Activated CD4-positive, alpha-beta T cell treated with anti-CD3 and anti-CD28 coated beads, Interleukin-2, amount 10 ng/mL, durations not matched to agents 24 days and 14 days (primary cell): ENCODE results near the gene OBP2A. TPM values are rescaled to one million over a fixed set of nuclear protein-coding genes. Genes with fewer than 3 reads are reported as not detected.
"Not testable (repeated sequence)": the region's sequence is repeated elsewhere in the genome, so short reads cannot be mapped to it uniquely, and the experiment has no call there.

ENCODE experiments used
- DNase-seq: peaks from one replicate; pipeline ENCODE4 v3.0.0; 2022
- H3K27ac Mint-ChIP-seq: one replicate; pipeline ENCODE4 v1.8.0; 2022; ENCODE audit warnings: mild to moderate bottlenecking, mixed read lengths
- H3K27me3 Mint-ChIP-seq: one replicate; pipeline ENCODE4 v1.8.0; 2022; ENCODE audit warnings: mixed read lengths
- H3K36me3 Mint-ChIP-seq: one replicate; pipeline ENCODE4 v1.8.0; 2022; ENCODE audit warnings: low read depth, mild to moderate bottlenecking, mixed read lengths
- H3K4me1 Mint-ChIP-seq: one replicate; pipeline ENCODE4 v1.8.0; 2021; ENCODE audit warnings: mixed read lengths
- H3K4me3 Mint-ChIP-seq: one replicate; pipeline ENCODE4 v1.8.0; 2022; ENCODE audit warnings: mild to moderate bottlenecking, moderate library complexity, mixed read lengths
- H3K9me3 Mint-ChIP-seq: one replicate; pipeline ENCODE4 v1.8.0; 2021; ENCODE audit warnings: mixed read lengths
- intact Hi-C: fragments of 100-400 bp; cut with micrococcal nuclease; formaldehyde crosslinking; loops from one replicate; pipeline ENCODE4 v1.15.1; 2023
- total RNA-seq: library from RNA; stranded (reverse); gene quantifications from 2 replicates; pipeline ENCODE4 v1.2.3, GENCODE V29; 2022

OBP2A gene
- total RNA-seq, 1 donor from 2014 or later, result not detected

DNA sequence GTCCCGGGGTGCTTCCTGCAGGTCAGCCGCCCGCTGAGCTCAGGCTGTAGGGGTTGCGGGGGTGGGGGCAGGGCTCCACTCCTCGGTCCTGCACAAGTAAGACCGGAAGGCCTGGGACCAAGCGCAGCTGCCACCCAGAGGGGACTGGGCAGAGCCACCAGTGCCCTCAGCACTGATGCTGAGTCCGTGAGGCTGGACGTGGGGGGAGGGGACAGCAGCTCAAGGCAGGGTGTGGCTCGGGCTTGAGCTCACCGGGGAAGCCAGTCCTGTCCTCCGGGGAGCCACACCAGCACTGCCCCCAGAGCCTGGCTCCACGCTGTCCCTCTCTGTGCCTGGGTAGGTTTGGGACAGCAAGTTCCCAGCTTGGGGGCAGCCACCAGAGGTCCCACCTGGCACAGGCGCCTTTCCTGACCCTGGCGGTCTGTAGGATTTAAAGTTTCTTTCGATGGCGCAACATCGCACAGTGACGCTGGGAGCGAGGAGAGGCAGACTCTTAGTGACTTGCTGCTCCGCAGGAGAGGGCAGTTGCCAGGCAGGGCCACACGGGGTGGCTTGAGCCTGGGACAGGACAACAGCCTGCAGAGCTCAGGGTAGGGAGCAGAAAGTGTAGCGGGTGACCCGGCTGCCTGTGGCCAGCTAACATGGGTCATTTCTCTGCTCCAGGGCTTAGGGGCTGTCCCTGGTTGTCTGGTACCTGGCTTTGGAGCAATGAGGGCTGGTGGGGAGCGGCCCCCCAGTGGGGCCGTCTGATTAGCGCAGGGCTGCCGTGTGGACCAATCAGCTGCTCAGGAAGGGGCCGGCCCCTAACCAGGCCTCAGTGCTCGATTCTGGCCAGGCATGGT, 19.0 kb upstream of the OBP2A start:
- Mint-ChIP-seq H3K27me3 (no peaks in the 10 kb centered on the region), H3K9me3 (no peaks in the 10 kb centered on the region), H3K27ac (no peak overlapping the region), H3K4me1 (no peaks in the 10 kb centered on the region), H3K4me3 (no peak overlapping the region), H3K36me3 (no peaks in the 10 kb centered on the region)
- intact Hi-C loops, result no loop called here
- no peak for DNase-seq

DNA sequence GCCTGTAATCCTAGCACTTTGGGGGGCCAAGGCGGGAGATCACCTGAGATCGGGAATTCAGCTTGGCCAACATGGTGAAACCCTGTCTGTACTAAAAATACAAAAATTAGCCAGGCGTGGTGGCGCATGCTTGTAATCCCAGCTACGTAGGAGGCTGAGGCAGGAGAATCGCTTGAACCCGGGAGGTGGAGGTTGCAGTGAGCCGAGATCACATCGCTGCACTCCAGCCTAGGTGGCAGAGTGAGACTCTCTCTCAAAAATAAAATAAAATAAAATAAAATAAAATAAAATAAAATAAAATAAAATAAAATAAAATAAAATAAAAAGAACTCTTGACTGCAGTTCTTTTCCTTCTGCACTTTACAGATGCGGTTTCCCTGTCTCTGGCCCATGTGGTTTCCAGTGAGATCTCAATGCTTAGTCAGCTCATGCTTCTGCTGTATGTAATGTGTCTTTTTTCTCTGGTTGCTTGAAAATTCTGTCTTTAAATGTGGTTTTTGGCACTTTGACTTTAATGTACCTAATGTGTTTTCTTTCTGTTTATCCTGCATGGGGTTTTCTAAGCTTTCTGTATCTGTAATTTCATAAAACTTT, 17.0 kb upstream of the OBP2A start:
- not testable (repeated sequence) for DNase-seq, H3K27ac Mint-ChIP-seq

GRCh38 chr9:135530146-135530545, 15.8 kb upstream of the OBP2A start:
- Mint-ChIP-seq H3K36me3 (no peaks in the 10 kb centered on the region), H3K4me3 (no peak overlapping the region), H3K9me3 (no peaks in the 10 kb centered on the region), H3K27me3 (peaks cover 7% of the 10 kb centered on the region), H3K27ac (no peak overlapping the region), H3K4me1 (no peaks in the 10 kb centered on the region)
- intact Hi-C loops, result no loop called here
- no peak for DNase-seq

More for the DNA sequence above, 17.0 kb upstream of the OBP2A start:
- H3K4me1 Mint-ChIP-seq, H3K4me3 Mint-ChIP-seq, intact Hi-C loops, H3K36me3 Mint-ChIP-seq, H3K27me3 Mint-ChIP-seq, H3K9me3 Mint-ChIP-seq: not testable (repeated sequence)

GRCh38 chr9:135531096-135531495, 14.8 kb upstream of the OBP2A start:
- intact Hi-C loops, result no loop called here
- no peak for DNase-seq
- Mint-ChIP-seq H3K27me3 (peaks cover 7% of the 10 kb centered on the region), H3K4me1 (no peaks in the 10 kb centered on the region), H3K4me3 (no peak overlapping the region), H3K36me3 (no peaks in the 10 kb centered on the region), H3K9me3 (no peaks in the 10 kb centered on the region), H3K27ac (no peak overlapping the region)

- intact Hi-C loops, result no loop called here
- no peaks in the 10 kb centered on the region for H3K4me1 Mint-ChIP-seq
- DNase-seq, result no peak
- H3K9me3 Mint-ChIP-seq, result no peaks in the 10 kb centered on the region
- H3K4me3 Mint-ChIP-seq, result no peak overlapping the region
- no peaks in the 10 kb centered on the region for H3K36me3 Mint-ChIP-seq
- no peak overlapping the region for H3K27ac Mint-ChIP-seq
- peaks cover 15% of the 10 kb centered on the region for H3K27me3 Mint-ChIP-seq
Measured at GRCh38 chr9:135533113-135533512, 12.8 kb upstream of the OBP2A start.

- Mint-ChIP-seq H3K27ac (no peak overlapping the region), H3K36me3 (no peaks in the 10 kb centered on the region), H3K27me3 (peaks cover 16% of the 10 kb centered on the region), H3K4me3 (no peak overlapping the region), H3K9me3 (no peaks in the 10 kb centered on the region), H3K4me1 (no peaks in the 10 kb centered on the region)
- intact Hi-C loops, result no loop called here
- DNase-seq, result no peak
Measured at GRCh38 chr9:135533674-135534073, 12.3 kb upstream of the OBP2A start.

DNA sequence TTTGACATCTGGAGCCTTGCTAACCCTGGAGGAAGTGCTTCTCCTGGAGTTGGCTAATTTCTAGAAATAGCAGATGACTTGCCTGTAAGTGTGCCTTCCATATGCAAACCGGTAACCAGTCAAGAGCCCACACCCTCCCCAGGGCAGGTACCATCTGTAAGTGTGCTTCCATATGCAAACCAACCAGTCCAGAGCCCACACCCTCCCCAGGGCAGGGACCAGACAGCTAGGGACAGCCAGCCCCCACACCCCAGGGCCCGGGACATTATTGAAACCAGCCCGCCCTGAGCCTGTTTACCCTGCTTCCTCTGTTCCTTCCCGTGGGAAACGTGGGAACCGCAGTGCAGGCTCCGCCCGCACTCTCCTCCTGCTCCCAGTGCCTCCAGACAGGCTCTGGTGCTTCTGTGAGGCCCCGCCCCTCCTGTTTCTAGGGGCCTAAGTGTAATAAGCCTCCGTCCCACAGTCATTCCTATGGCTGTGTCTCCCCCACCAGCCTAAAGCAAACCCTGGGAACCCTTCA, 11.7 kb upstream of the OBP2A start:
- H3K4me3 Mint-ChIP-seq, DNase-seq, H3K9me3 Mint-ChIP-seq, H3K27ac Mint-ChIP-seq, intact Hi-C loops, H3K36me3 Mint-ChIP-seq, H3K4me1 Mint-ChIP-seq: not testable (repeated sequence)
- peaks cover 18% of the 10 kb centered on the region for H3K27me3 Mint-ChIP-seq

GRCh38 chr9:135534826-135535225, 11.1 kb upstream of the OBP2A start:
- intact Hi-C loops, H3K4me1 Mint-ChIP-seq, DNase-seq, H3K9me3 Mint-ChIP-seq, H3K36me3 Mint-ChIP-seq, H3K27ac Mint-ChIP-seq, H3K4me3 Mint-ChIP-seq: not testable (repeated sequence)
- H3K27me3 Mint-ChIP-seq, result peaks cover 19% of the 10 kb centered on the region

DNA sequence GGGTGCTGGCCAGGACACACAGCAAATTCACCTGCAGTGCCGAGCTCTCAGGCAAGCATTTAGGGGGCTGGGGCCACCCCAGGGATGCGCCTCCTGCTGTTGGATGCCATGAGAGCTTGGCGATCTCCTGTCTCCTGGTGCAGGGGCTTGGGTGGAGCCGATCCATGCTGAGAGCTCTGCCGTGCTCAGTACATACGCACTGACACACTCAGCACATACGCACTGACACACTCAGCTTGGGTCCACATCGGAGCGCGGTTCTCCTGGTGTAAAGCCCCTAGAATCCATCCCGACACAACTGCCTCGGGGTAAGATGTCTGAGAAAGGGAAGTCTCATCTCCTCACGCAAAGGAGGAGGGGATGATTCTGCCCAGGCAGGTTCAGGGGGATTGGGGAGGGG, 10.3 kb upstream of the OBP2A start:
- H3K27me3 Mint-ChIP-seq, result peaks cover 19% of the 10 kb centered on the region
- H3K9me3 Mint-ChIP-seq, H3K27ac Mint-ChIP-seq, DNase-seq, H3K4me3 Mint-ChIP-seq, H3K36me3 Mint-ChIP-seq, intact Hi-C loops, H3K4me1 Mint-ChIP-seq: not testable (repeated sequence)

DNA sequence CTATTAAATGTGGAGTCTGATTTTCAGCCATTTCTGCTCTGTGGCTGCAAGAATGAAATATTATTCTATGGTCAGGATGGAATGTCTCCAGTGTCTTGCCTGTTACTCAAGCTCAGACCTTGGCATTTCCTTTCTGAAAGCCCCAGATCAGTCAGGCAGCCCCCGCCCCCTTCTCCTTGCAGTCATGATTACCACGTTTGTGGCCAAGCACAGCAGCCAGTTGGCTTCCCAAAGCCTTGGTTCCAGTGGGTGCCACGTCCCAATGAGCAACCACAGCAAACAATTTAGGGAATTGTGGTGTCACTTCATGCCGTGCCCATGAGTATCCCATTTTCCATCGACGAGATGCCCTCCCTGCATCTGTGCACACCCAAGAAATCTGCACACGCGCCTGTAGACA, 9.7 kb upstream of the OBP2A start:
- H3K9me3 Mint-ChIP-seq, result no peaks in the 10 kb centered on the region
- intact Hi-C loops, result no loop called here
- no peak overlapping the region for H3K27ac Mint-ChIP-seq
- no peaks in the 10 kb centered on the region for H3K4me1 Mint-ChIP-seq
- DNase-seq, result no peak
- H3K36me3 Mint-ChIP-seq, result no peaks in the 10 kb centered on the region
- H3K27me3 Mint-ChIP-seq, result peaks cover 19% of the 10 kb centered on the region
- no peak overlapping the region for H3K4me3 Mint-ChIP-seq

- H3K9me3 Mint-ChIP-seq, H3K27ac Mint-ChIP-seq, intact Hi-C loops, DNase-seq, H3K36me3 Mint-ChIP-seq, H3K4me3 Mint-ChIP-seq, H3K4me1 Mint-ChIP-seq: not testable (repeated sequence)
- peaks cover 13% of the 10 kb centered on the region for H3K27me3 Mint-ChIP-seq
Measured at GRCh38 chr9:135543262-135543894, 2.5 kb upstream of the OBP2A start.

- DNase-seq, result no peak
- Mint-ChIP-seq H3K27ac (no peak overlapping the region), H3K9me3 (no peaks in the 10 kb centered on the region), H3K36me3 (no peaks in the 10 kb centered on the region), H3K27me3 (peaks cover 10% of the 10 kb centered on the region), H3K4me1 (no peaks in the 10 kb centered on the region), H3K4me3 (no peak overlapping the region)
- intact Hi-C loops, result no loop called here
Measured at GRCh38 chr9:135544981-135545635, 818 bp upstream of the OBP2A start.

- H3K36me3 Mint-ChIP-seq, result not testable (repeated sequence)
Measured at GRCh38 chr9:135546792-135547617, 1.1 kb downstream of the OBP2A start.

More at GRCh38 chr9:135546792-135547617, 1.1 kb downstream of the OBP2A start:
- H3K4me3 Mint-ChIP-seq, intact Hi-C loops, H3K27ac Mint-ChIP-seq, H3K9me3 Mint-ChIP-seq, H3K4me1 Mint-ChIP-seq, DNase-seq: not testable (repeated sequence)
- H3K27me3 Mint-ChIP-seq, result peaks cover 10% of the 10 kb centered on the region
